OCI-LY7 (cell line): Measurements from ENCODE around the gene MLX. TPM values are rescaled to one million over a fixed set of nuclear protein-coding genes. Genes with fewer than 3 reads are reported as not detected.

Source experiments
- BruUV-seq: library from RNA; stranded (reverse); fragments of 400-500 nt; replicated peaks from 2 replicates; lab custom pipeline; 2021; lab: Mats Ljungman, UMichigan
- CTCF ChIA-PET: fragments of 300-600 bp; sonication (Branson Sonifier 250); formaldehyde crosslinking; loops from one replicate; lab custom pipeline; 2022; ENCODE audit warnings: antibody characterized with exemption; ENCODE audit not compliant: unreplicated experiment; lab: Charles Lee
- POLR2A ChIA-PET: fragments of 300-600 bp; sonication (Branson Sonifier 250); formaldehyde crosslinking; loops from one replicate; lab custom pipeline; 2022; ENCODE audit warnings: antibody characterized with exemption; lab: Charles Lee
- DNase-seq: peaks from one replicate; pipeline ENCODE4 v3.0.0-alpha.2; 2015; ENCODE audit warnings: low spot score
- H2AFZ ChIP-seq: fragments of 200-600 bp; sonication (generic), shearing (Covaris generic); 2 replicates; pipeline ENCODE4 v1.6.1; 2014; ENCODE audit warnings: mild to moderate bottlenecking, antibody characterized with exemption, low read length, moderate library complexity
- H3K27ac ChIP-seq: fragments of 200-600 bp; sonication (generic); 2 replicates; pipeline ENCODE4 v1.5.1; 2014; ENCODE audit warnings: mixed run types, low read depth, mild to moderate bottlenecking, moderate library complexity, low read length, inconsistent platforms; ENCODE audit not compliant: poor library complexity, severe bottlenecking
- H3K36me3 ChIP-seq: fragments of 200-600 bp; sonication (generic); 2 replicates; pipeline ENCODE4 v1.6.1; 2014; ENCODE audit warnings: mild to moderate bottlenecking, antibody characterized with exemption, low read length, moderate library complexity, mixed read lengths; ENCODE audit not compliant: insufficient read depth
- H3K4me1 ChIP-seq: fragments of 200-600 bp; sonication (generic); 2 replicates; pipeline ENCODE4 v1.5.1; 2014; ENCODE audit warnings: mild to moderate bottlenecking, low read length; ENCODE audit not compliant: insufficient read depth, poor library complexity, severe bottlenecking
- H3K4me2 ChIP-seq: fragments of 200-600 bp; sonication (generic); 2 replicates; pipeline ENCODE4 v1.6.1; 2014; ENCODE audit warnings: mild to moderate bottlenecking, low read length
- H3K4me3 ChIP-seq: fragments of 200-600 bp; sonication (generic); 2 replicates; pipeline ENCODE4 v1.5.1; 2014; ENCODE audit warnings: mild to moderate bottlenecking, low read depth, low read length; ENCODE audit not compliant: poor library complexity, severe bottlenecking
- H3K79me2 ChIP-seq: fragments of 200-600 bp; sonication (generic); 2 replicates; pipeline ENCODE4 v1.6.1; 2016; ENCODE audit warnings: low read depth, mild to moderate bottlenecking, low read length, moderate library complexity, mixed read lengths; ENCODE audit not compliant: insufficient read depth
- H3K9me2 ChIP-seq: fragments of 200-600 bp; sonication (generic); 2 replicates; pipeline ENCODE4 v1.6.1; 2016; ENCODE audit warnings: mild to moderate bottlenecking, low read length, mixed read lengths; ENCODE audit not compliant: insufficient read depth
- H3K9me3 ChIP-seq: fragments of 200-600 bp; sonication (generic); 2 replicates; pipeline ENCODE4 v1.6.1; 2014; ENCODE audit warnings: mild to moderate bottlenecking, mixed run types, low read length, mixed read lengths
- H4K20me1 ChIP-seq: fragments of 200-600 bp; sonication (generic); 2 replicates; pipeline ENCODE4 v1.6.1; 2014; ENCODE audit warnings: mild to moderate bottlenecking, antibody characterized with exemption, low read length, moderate library complexity, mixed read lengths; ENCODE audit not compliant: insufficient read depth
- CTCF ChIP-seq: fragments of 200-600 bp; sonication (generic); conservative IDR thresholded peaks from 2 replicates; pipeline ENCODE4 v1.5.1; 2014; ENCODE audit warnings: mild to moderate bottlenecking, antibody characterized with exemption, low read length, moderate library complexity, mixed read lengths
- EZH2phosphoT487 ChIP-seq: fragments of 200-600 bp; sonication (generic); IDR thresholded peaks from 2 replicates; pipeline ENCODE4 v1.6.1; 2018; ENCODE audit warnings: low read depth, borderline replicate concordance, mild to moderate bottlenecking, mixed run types, antibody characterized with exemption, low read length, moderate library complexity, mixed read lengths
- intact Hi-C: fragments of 100-400 bp; cut with micrococcal nuclease; formaldehyde crosslinking; loops from one replicate; pipeline ENCODE4 v1.10.0; 2022; ENCODE audit not compliant: unreplicated experiment
- total RNA-seq, 2 experiments: library from RNA; depleted of rRNA in 1 of 2; stranded (reverse); fragments of >200 nt in 1 of 2; shearing (Covaris generic) in 1 of 2; gene quantifications; 2 replicates each; pipeline ENCODE4 v1.2.3, GENCODE V29; 2014 to 2022

Gene MLX
- total RNA-seq, 2 experiments from 2014 or later, result 33.6 to 51.2 TPM

GRCh38 chr17:42579794-42580551 is 13.1 kb downstream of the MLX start:
- Histone ChIP-seq H3K36me3 (peaks cover 79% of the 10 kb centered on the region), H4K20me1 (peaks cover 4% of the 10 kb centered on the region; the same call in 1 of the 2 replicates), H3K27ac (peak overlapping the region; percentile 93), H3K9me3 (no peaks in the 10 kb centered on the region), H3K4me2 (peak overlapping the region; percentile 92), H3K4me1 (peaks cover 46% of the 10 kb centered on the region), H2AFZ (no peak overlapping the region), H3K4me3 (peak overlapping the region; percentile 84), H3K9me2 (no peaks in the 10 kb centered on the region), H3K79me2 (peaks cover 21% of the 10 kb centered on the region)
- no TSS peak for BruUV-seq
- POLR2A ChIA-PET, result interaction anchor here (0.6 to 2.8 kb wide), 5 partner anchors 8 to 245 kb away, joined by 3 to 10 read pairs (median 4); partner anchors contain the start of genes RETREG3 and TUBG1
- intact Hi-C loops, result loop anchor here (2.0 to 10.0 kb wide), 2 partner anchors 39 to 245 kb away; partner anchors contain the start of gene BECN1
- CTCF ChIA-PET, result no interaction called here
- DNase-seq, result no peak
- TF ChIP-seq CTCF, result no peak
- TF ChIP-seq EZH2phosphoT487, result no peak

- no peak overlapping the region for H3K4me3 ChIP-seq
- H3K27ac ChIP-seq, result no peak overlapping the region
- intact Hi-C loops, result no loop called here
- no peaks in the 10 kb centered on the region for H3K9me2 ChIP-seq
- H3K79me2 ChIP-seq, result peaks cover 6% of the 10 kb centered on the region; the same call in 1 of the 2 replicates
- POLR2A ChIA-PET, result interaction anchor here (1.0 kb wide), 1 partner anchor 14 kb away, joined by 3 read pairs; no protein-coding TSS in a partner anchor
- CTCF ChIA-PET, result no interaction called here
- DNase-seq, result no peak
- TF ChIP-seq CTCF (no peak), EZH2phosphoT487 (no peak)
- no peaks in the 10 kb centered on the region for H3K9me3 ChIP-seq
- H3K4me1 ChIP-seq, result peaks cover 45% of the 10 kb centered on the region
- H3K4me2 ChIP-seq, result no peak overlapping the region
- H2AFZ ChIP-seq, result no peak overlapping the region
- no peaks in the 10 kb centered on the region; the same call in 1 of the 2 replicates for H4K20me1 ChIP-seq
- peaks cover 76% of the 10 kb centered on the region for H3K36me3 ChIP-seq
- no TSS peak for BruUV-seq
These were observed 14.9 kb downstream of the MLX start for GRCh38 chr17:42581744-42582270.
